Activated T-cell treated with anti-CD3 and anti-CD28 coated beads, Interleukin-2, amount 50 U/mL, for 24 hours (primary cell): Measurements from ENCODE around the gene KCNG3.
"Not testable (repeated sequence)": the region's sequence is repeated elsewhere in the genome, so short reads cannot be mapped to it uniquely, and the experiment has no call there.

Experiments
- DNase-seq: peaks from one replicate; pipeline ENCODE4 v3.0.0-alpha.2; 2020
- H3K27ac Mint-ChIP-seq: 2 replicates; pipeline ENCODE4 v1.8.0; 2020; ENCODE audit warnings: mild to moderate bottlenecking, mixed read lengths
- H3K27me3 Mint-ChIP-seq: 2 replicates; pipeline ENCODE4 v1.8.0; 2020; ENCODE audit warnings: mixed read lengths
- H3K36me3 Mint-ChIP-seq: 2 replicates; pipeline ENCODE4 v1.8.0; 2020; ENCODE audit warnings: low read depth, mixed read lengths
- H3K4me1 Mint-ChIP-seq: 2 replicates; pipeline ENCODE4 v1.8.0; 2020; ENCODE audit warnings: low read depth, mixed read lengths
- H3K4me3 Mint-ChIP-seq: 2 replicates; pipeline ENCODE4 v1.8.0; 2020; ENCODE audit warnings: mild to moderate bottlenecking, moderate library complexity, mixed read lengths
- H3K9me3 Mint-ChIP-seq: 2 replicates; pipeline ENCODE4 v1.8.0; 2020; ENCODE audit warnings: mixed read lengths

Gene KCNG3

GRCh38 chr2:42425697-42426096 is 68.1 kb downstream of the KCNG3 start:
- Mint-ChIP-seq H3K27ac (no peak overlapping the region), H3K36me3 (no peaks in the 10 kb centered on the region), H3K4me1 (peaks cover 16% of the 10 kb centered on the region), H3K9me3 (no peaks in the 10 kb centered on the region), H3K27me3 (peaks cover 17% of the 10 kb centered on the region), H3K4me3 (no peak overlapping the region)
- no peak for DNase-seq

GRCh38 chr2:42424033-42424432 is 69.7 kb downstream of the KCNG3 start:
- H3K9me3 Mint-ChIP-seq: no peaks in the 10 kb centered on the region
- no peak overlapping the region for H3K27ac Mint-ChIP-seq
- H3K4me1 Mint-ChIP-seq: peaks cover 28% of the 10 kb centered on the region
- peaks cover 17% of the 10 kb centered on the region for H3K27me3 Mint-ChIP-seq
- DNase-seq: no peak
- H3K4me3 Mint-ChIP-seq: no peak overlapping the region
- H3K36me3 Mint-ChIP-seq: no peaks in the 10 kb centered on the region

DNA sequence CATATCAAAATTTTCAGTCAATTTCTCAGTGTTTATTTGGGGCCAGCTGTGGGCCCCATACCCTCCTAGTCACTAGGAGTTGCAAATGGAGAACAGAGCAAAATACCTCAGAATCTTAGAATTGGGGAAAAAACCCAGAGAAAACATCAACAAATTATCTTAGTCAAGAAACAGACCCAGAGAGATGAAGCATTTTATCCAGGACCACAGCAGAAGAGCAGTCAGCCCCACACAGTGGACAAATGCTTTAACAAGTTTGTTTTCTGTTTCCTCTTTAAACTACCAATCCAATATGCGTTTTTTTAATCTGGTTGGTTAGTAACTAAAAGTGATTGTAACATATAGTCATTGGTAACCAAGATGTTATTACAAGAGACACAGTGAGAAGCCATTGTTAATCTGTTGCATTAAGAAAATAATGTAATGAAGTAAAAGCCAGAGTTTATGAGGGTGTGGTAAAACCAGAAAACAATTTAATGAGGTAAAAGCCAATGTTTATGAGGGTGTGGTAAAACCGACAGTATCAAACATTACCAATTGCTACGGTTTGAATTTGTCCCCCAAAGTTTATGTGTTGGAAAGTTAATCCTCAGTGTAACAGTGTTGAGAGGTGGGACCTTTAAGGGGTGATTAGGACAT is 72.1 kb downstream of the KCNG3 start:
- Mint-ChIP-seq H3K27me3 (peaks cover 17% of the 10 kb centered on the region), H3K4me3 (no peak overlapping the region), H3K4me1 (peaks cover 38% of the 10 kb centered on the region), H3K36me3 (no peaks in the 10 kb centered on the region), H3K27ac (no peak overlapping the region), H3K9me3 (no peaks in the 10 kb centered on the region)
- DNase-seq: no peak

- H3K4me3 Mint-ChIP-seq: peak overlapping the region; percentile 26
- H3K9me3 Mint-ChIP-seq: no peaks in the 10 kb centered on the region
- H3K27ac Mint-ChIP-seq: peak overlapping the region; percentile 89
- peaks cover 17% of the 10 kb centered on the region for H3K27me3 Mint-ChIP-seq
- no peaks in the 10 kb centered on the region for H3K36me3 Mint-ChIP-seq
- peaks cover 38% of the 10 kb centered on the region for H3K4me1 Mint-ChIP-seq
- DNase-seq: no peak
Observed at GRCh38 chr2:42421157-42421485, 72.7 kb downstream of the KCNG3 start.

- no peak for DNase-seq
- Mint-ChIP-seq H3K4me3 (no peak overlapping the region), H3K27me3 (no peaks in the 10 kb centered on the region), H3K27ac (no peak overlapping the region), H3K4me1 (peaks cover 14% of the 10 kb centered on the region), H3K36me3 (peaks cover 8% of the 10 kb centered on the region), H3K9me3 (peaks cover 18% of the 10 kb centered on the region)
Observed at GRCh38 chr2:42414648-42415047, 79.1 kb downstream of the KCNG3 start.

DNA sequence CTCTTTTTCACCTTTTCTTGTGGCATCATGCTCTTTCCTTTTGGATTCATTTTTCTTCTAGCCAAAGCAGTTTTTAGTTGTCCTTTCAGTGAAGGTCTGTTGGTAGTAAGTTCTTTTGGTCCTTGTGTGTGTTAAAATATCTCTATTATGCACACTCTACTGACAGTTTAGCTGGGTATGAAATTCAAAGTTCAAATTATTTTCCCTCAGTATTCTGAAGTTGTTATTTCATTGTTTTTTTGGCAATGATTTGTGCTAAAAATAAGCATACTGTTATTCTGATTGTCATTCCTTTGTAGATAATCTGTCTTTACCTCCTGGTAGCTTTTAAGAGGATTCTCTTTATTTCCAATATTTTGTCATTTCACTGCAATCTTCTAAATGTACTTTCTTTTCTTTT is 79.6 kb downstream of the KCNG3 start:
- H3K4me3 Mint-ChIP-seq: no peak overlapping the region
- peaks cover 10% of the 10 kb centered on the region for H3K4me1 Mint-ChIP-seq
- no peak overlapping the region for H3K27ac Mint-ChIP-seq
- H3K9me3 Mint-ChIP-seq: peaks cover 18% of the 10 kb centered on the region
- H3K36me3 Mint-ChIP-seq: peaks cover 8% of the 10 kb centered on the region
- no peaks in the 10 kb centered on the region for H3K27me3 Mint-ChIP-seq
- no peak for DNase-seq

DNA sequence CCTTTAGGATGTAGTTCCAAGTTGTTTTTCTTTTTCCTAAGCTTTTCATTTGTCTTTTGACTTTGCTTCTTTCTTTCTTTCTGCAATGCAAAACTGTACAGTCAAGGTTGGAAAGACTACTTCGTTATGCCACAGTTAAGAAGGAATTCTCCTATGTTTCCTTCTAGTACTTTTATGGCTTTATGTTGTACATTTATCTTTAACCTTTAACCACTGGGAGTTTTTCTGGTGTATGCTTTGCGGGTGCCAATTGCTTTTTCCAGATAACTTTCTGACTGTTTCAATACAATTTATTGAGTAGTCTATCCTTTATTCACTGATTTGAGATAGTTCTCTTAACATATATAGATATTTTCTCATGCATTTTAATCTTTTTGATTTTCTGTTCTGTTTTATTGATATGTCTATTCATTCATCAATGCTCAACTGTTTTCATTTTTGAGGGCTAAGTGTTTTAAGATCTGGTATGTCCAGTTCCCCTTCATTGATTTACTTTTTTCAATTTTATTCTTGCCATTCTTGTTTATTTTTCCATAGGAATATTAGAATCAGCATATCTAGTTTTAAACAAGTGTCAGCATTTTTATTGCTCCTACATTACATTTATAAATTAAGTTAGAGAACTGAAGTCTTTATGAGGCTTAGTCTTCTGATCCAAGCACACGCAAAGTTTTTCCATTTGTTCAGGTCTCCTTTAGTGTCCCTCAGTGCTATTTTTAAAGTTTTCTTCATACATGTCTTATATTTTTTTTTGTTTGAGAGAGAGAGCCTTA is 82.9 kb downstream of the KCNG3 start:
- Mint-ChIP-seq H3K9me3 (peaks cover 18% of the 10 kb centered on the region), H3K27me3 (no peaks in the 10 kb centered on the region), H3K27ac (no peak overlapping the region), H3K36me3 (peaks cover 8% of the 10 kb centered on the region), H3K4me3 (no peak overlapping the region), H3K4me1 (no peaks in the 10 kb centered on the region)
- DNase-seq: no peak

- no peak overlapping the region for H3K4me3 Mint-ChIP-seq
- no peaks in the 10 kb centered on the region for H3K36me3 Mint-ChIP-seq
Observed at GRCh38 chr2:42408009-42408408, 85.8 kb downstream of the KCNG3 start.

GRCh38 chr2:42407476-42407875 is 86.3 kb downstream of the KCNG3 start:
- Mint-ChIP-seq H3K27ac (no peak overlapping the region), H3K9me3 (no peaks in the 10 kb centered on the region), H3K4me3 (no peak overlapping the region), H3K27me3 (no peaks in the 10 kb centered on the region), H3K4me1 (no peaks in the 10 kb centered on the region), H3K36me3 (no peaks in the 10 kb centered on the region)
- DNase-seq: no peak

More at GRCh38 chr2:42408009-42408408, 85.8 kb downstream of the KCNG3 start:
- no peaks in the 10 kb centered on the region for H3K9me3 Mint-ChIP-seq
- no peak overlapping the region for H3K27ac Mint-ChIP-seq
- DNase-seq: no peak
- no peaks in the 10 kb centered on the region for H3K4me1 Mint-ChIP-seq
- H3K27me3 Mint-ChIP-seq: no peaks in the 10 kb centered on the region

GRCh38 chr2:42404676-42405075 is 89.1 kb downstream of the KCNG3 start:
- Mint-ChIP-seq H3K27ac (no peak overlapping the region), H3K27me3 (no peaks in the 10 kb centered on the region), H3K4me1 (no peaks in the 10 kb centered on the region), H3K9me3 (no peaks in the 10 kb centered on the region), H3K36me3 (no peaks in the 10 kb centered on the region), H3K4me3 (no peak overlapping the region)
- no peak for DNase-seq

DNA sequence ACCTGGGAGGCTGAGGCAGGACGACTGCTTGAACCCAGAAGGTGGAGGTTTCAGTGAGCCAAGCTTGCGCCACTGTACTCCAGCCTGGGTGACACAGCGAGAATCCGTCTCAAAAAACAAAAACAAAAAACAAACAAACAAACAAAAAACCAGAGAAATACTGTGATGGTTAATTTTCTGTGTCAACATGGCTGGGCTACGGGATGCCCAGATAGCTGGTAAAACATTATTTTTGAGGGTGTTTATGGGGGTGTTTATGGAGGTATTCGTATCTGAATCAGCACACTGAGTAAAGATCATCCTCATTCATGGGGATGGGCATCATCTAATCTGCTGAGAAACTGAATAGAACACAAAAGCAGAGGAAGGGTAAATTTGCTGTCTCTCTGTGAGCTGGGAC is 92.0 kb downstream of the KCNG3 start:
- Mint-ChIP-seq H3K27ac (no peak overlapping the region), H3K4me3 (no peak overlapping the region), H3K27me3 (no peaks in the 10 kb centered on the region), H3K4me1 (no peaks in the 10 kb centered on the region), H3K36me3 (no peaks in the 10 kb centered on the region), H3K9me3 (no peaks in the 10 kb centered on the region)
- DNase-seq: no peak

GRCh38 chr2:42398052-42398451 is 95.7 kb downstream of the KCNG3 start:
- DNase-seq, H3K27ac Mint-ChIP-seq, H3K4me3 Mint-ChIP-seq, H3K27me3 Mint-ChIP-seq, H3K9me3 Mint-ChIP-seq, H3K4me1 Mint-ChIP-seq, H3K36me3 Mint-ChIP-seq: not testable (repeated sequence)

- H3K4me3 Mint-ChIP-seq, H3K4me1 Mint-ChIP-seq, H3K36me3 Mint-ChIP-seq, DNase-seq, H3K9me3 Mint-ChIP-seq, H3K27ac Mint-ChIP-seq, H3K27me3 Mint-ChIP-seq: not testable (repeated sequence)
Observed at GRCh38 chr2:42393320-42393719, 100.5 kb downstream of the KCNG3 start.

DNA sequence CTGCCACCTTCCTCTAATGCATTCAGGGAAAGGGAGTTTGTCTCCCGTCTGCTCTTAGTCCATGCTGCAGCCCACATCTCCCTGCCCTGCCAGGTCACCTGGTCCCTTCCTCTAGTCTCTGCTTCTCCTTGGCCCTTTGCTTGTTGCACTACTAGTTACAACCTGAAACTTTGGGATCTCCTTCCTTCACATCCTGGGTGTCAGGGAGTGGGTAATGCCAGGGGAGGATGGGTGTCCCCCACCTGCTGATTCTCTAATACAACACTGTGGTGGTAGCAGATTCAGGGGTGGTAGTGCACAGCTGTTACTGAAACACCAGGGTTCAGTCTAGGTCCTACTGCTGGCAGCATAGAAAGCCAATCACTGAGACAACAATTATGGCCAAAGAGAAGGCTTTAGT is 101.6 kb downstream of the KCNG3 start:
- Mint-ChIP-seq H3K4me1 (no peaks in the 10 kb centered on the region), H3K36me3 (no peaks in the 10 kb centered on the region), H3K4me3 (no peak overlapping the region), H3K27me3 (no peaks in the 10 kb centered on the region), H3K9me3 (no peaks in the 10 kb centered on the region), H3K27ac (no peak overlapping the region)
- DNase-seq: no peak
